Neural cell (in vitro differentiated cells): Measurements from ENCODE around the gene PSMD4. TPM values are rescaled to one million over a fixed set of nuclear protein-coding genes. Genes with fewer than 3 reads are reported as not detected.

Experiments used
- polyA plus RNA-seq: library from polyadenylated mRNA; depleted of rRNA; stranded (reverse); fragments of >200 nt; gene quantifications from 2 replicates; pipeline ENCODE4 v1.2.3, GENCODE V29; 2014
- small RNA-seq, 3 experiments: library from RNA; depleted of rRNA; stranded (forward); fragments of <200 nt; gene quantifications; one replicate each; pipeline ENCODE3, GENCODE V24; 2012

The PSMD4 gene
- polyA plus RNA-seq, 1 donor from 2014 or later, result 341 TPM

Small RNA genes within 50 kb of the gene (small RNA-seq; reads per million reads assigned to genes)
- 0 to 0.16 (median 0.06) reads per million in 3 experiments for gene RN7SL444P

Other genes starting within 250 kb of the PSMD4 start
- gene MINDY1, start 247.8 kb upstream of the PSMD4 start, polyA plus RNA-seq, result 16.1 and 25.2 TPM in 2 replicates
- 25.7 and 32.2 TPM in 2 replicates for gene PRUNE1, start 246.3 kb upstream of the PSMD4 start, polyA plus RNA-seq
- 0.16 and 0.33 TPM in 2 replicates for gene BNIPL, start 218.1 kb upstream of the PSMD4 start, polyA plus RNA-seq
- 0.87 and 1.2 TPM in 2 replicates for gene C1orf56, start 207.0 kb upstream of the PSMD4 start, polyA plus RNA-seq
- 102 and 107 TPM in 2 replicates for gene CDC42SE1, start 195.1 kb upstream of the PSMD4 start, polyA plus RNA-seq
- 131 and 142 TPM in 2 replicates for gene MLLT11, start 194.3 kb upstream of the PSMD4 start, polyA plus RNA-seq
- 3.0 and 4.1 TPM in 2 replicates for gene GABPB2, start 184.0 kb upstream of the PSMD4 start, polyA plus RNA-seq
- 32.5 and 39.3 TPM in 2 replicates for gene SEMA6C, start 108.1 kb upstream of the PSMD4 start, polyA plus RNA-seq
- not detected in 2 replicates for gene TNFAIP8L2, start 98.1 kb upstream of the PSMD4 start, polyA plus RNA-seq
- 13.3 and 16.0 TPM in 2 replicates for gene LYSMD1, start 88.8 kb upstream of the PSMD4 start, polyA plus RNA-seq
- gene SCNM1, start 88.6 kb upstream of the PSMD4 start, polyA plus RNA-seq, result 91.1 and 106 TPM in 2 replicates
- gene TMOD4, start 78.8 kb upstream of the PSMD4 start, polyA plus RNA-seq, result not detected in 2 replicates
- gene VPS72, start 64.5 kb upstream of the PSMD4 start, polyA plus RNA-seq, result 232 and 275 TPM in 2 replicates
- 66.0 and 66.4 TPM in 2 replicates for gene PIP5K1A, start 56.2 kb upstream of the PSMD4 start, polyA plus RNA-seq
- gene ZNF687, start 27.6 kb downstream of the PSMD4 start, polyA plus RNA-seq, result 6.2 and 6.9 TPM in 2 replicates
- gene PI4KB, start 72.7 kb downstream of the PSMD4 start, polyA plus RNA-seq, result 22.8 and 25.8 TPM in 2 replicates
- gene RFX5, start 92.5 kb downstream of the PSMD4 start, polyA plus RNA-seq, result 36.7 and 56.2 TPM in 2 replicates
- not detected in 2 replicates for gene SELENBP1, start 118.0 kb downstream of the PSMD4 start, polyA plus RNA-seq
- gene PSMB4, start 144.8 kb downstream of the PSMD4 start, polyA plus RNA-seq, result 695 and 729 TPM in 2 replicates
- gene POGZ, start 204.8 kb downstream of the PSMD4 start, polyA plus RNA-seq, result 50.2 and 60.8 TPM in 2 replicates